CD1c-positive myeloid dendritic cell (primary cell): Measurements from ENCODE around the gene RHOH.

Experiments used
- DNase-seq: peaks from one replicate; pipeline ENCODE4 v3.0.0-alpha.2; 2016; ENCODE audit errors: extremely low spot score

Gene RHOH

DNA sequence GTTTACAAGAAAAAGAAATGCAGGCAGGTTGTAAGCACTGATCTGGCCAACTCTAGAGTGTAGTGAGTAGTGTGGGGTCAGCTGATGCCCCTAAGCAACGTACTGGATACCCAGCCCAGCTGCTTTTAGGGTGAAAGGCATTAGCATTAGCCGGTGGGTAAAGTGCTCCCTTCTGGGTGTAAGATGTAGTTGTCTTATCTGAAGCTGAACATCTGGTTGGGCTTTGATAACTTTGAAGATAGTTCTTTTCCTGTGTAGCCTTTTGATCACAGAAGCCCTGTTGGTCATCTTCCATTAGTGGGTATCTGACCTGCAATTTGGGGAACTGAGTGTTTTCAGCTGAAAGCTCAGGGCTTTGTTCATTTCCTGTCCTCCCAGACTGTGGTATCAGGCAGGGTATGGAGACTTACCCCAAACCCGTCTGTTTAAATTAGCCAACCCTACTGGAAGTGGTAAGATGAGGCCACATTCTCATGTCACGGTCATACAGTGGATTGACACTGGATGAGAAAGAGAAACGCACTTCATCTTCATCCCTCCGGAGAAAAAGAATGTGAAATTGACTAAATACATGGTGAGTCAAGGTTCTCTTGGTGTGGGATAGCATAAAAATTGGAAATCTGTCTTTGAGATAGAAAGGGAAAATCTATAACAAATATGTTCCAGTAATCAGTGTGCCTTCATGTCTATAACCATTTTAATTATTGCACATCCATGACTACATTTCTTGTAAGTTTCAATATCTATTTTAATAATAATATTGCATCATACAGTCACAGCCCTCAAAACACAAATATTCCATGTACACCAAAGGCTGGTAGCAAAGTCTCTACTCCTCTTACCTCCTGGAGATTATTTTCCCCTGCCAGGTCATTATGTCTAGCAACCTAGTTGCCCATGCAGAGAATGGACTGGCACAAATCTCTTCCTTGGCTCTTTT lies 8.7 kb downstream of the RHOH start:
- DNase-seq: peak; percentile 76

DNA sequence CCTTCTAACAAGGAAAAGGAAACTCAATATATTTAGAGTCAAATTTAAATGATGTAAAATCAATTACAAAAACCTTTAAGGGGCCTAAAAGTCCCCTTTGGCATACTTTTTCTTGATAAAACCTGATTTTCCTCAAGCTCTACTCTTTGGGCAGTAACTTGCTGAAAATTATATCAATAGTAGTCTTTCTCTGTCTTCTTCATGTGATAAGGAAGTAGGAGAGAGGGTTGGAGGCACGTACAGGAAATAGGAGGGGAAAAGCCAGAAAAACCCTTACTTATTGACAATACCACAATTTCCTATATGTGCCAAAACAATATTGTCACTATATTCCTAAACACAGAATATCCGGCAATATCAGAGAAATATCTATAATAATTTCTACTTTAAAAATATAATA lies 9.6 kb downstream of the RHOH start:
- DNase-seq: no peak

- no peak for DNase-seq
These were observed 12.6 kb downstream of the RHOH start for GRCh38 chr4:40209401-40209800.

- DNase-seq: no peak
These were observed 13.9 kb downstream of the RHOH start for GRCh38 chr4:40210776-40211175.

DNA sequence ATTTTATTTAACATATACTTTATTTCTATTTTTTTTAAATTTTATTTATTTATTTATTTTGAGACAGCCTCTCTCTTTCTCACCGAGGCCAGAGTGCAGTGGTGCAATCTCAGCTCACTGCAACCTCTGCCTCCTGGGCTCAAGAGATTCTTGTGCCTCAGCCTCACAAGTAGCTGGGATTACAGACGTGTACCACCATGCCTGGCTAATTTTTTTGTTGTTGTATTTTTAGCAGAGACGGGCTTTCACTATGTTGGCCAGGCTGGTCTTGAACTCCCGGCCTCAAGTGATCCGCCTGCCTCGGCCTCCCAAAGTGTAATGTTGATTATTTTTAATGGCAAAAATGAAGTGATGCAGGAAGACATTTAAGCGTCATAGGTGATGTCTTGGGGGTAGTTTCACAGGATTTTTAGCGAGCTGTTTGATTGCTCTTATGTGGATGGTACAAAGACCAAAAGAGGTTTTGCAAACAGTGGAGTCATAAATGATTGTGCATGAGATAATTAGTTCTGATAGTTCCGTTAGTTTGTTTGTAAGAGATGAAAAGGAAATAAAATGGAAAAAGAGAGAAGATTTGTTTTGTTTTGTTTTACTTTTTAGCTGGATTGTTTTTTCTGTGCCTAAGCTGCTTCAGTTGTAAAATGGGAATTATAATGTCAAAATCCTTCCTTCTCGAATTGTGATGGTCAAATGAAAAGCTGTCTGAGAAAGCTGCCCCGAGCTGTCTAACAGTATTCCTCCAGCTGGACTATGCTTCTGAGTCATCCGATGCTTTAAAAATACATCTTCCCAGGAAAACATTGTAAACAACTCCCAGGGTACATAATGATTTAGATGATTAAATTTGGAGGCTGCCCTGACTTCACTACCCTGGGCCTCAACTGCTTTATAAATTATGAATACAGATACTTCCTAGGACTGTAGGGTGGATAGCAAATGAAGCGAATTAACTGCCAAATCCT lies 14.7 kb downstream of the RHOH start:
- no peak for DNase-seq

DNA sequence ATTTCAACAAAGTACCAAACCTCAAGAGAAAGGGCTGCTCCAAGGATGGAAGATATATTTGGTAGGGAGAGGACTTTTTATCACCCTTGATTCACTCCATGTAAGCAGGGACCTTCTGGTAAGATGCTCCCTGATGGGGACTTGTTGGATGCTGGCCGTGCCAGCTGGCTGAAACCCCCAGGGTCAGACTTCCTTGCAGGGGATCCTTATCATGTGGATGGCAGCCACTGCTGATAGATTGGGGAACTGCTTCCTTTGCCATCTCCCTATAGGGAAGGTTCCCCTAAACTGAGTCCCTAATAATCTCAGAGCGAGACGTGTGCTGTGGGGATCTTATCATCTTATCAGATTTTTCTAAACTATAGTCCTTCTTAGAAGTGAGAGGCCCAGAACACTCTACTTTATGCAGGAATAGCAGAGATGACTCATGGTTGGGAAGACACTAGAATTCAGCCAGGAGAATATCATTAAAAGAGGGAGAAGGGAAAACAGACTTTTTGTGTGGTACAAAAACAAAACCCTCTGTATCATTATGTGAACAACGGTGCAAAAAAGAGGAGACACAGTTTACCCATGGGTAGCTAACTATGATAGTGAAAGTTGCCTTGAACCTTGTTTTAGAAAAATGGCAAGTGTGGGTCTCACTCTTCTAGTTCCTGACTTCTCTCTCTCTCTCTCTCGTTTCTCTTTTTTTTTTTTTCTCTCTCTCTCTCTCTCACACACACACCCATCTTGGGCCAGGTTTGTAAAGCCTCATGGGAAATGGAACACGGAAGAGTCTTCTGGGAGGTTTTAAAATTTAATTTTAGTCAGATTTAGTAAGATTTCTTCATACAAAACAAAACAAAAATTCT lies 16.1 kb downstream of the RHOH start:
- no peak for DNase-seq

DNA sequence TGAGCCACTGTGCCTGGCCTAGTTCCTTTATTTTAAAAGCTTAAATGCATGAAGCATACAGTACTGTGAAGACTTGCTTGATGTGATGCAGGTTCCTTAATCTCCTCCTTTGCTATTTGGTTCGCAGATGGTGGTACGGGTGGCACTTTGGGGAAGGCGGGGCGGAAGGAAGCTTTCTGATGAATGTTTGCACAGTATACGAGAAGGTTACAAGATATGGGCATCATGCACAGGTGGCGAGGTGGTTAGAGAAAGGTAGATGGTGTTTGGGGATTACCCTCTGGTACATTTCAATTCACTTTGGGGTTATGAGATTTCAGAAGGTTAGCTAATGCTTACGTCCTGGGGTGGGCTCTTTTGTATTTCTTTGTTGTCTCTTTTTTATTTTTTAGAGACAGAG lies 17.2 kb downstream of the RHOH start:
- DNase-seq: no peak

DNA sequence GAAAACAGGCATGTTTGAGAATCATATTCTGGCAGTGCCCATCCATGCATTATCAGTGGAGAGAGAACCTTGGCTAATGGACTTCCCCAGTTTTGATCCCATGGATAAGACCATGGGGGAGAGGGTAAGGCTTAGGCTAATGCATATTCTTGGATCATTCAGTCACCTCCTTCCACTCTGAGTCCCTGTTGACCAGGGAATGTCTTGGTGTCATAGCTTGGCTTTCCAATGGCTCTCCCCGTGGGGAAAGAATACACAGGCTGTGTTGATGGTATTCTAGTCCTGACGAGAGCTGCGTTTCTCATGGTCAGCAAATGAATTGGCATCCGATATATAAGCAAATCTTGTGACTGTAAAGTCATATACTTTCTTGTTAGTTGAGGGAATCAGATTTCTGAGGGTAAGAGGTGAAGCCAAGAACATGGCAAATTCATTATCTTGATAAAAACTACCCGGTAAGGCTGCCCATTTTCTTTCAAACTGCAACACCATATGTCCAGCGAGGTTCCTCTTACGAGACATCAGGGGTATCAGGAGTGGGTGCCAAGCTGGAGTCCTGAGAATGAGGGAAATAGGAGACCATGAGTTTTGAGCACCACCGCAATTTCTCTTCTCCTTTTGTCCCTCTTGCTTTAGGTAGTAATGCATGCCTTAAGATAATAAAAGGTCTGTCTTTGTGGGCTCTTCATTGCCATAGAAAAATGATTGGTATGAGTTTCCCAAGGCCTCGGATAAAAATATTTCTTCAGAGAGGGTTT lies 18.0 kb downstream of the RHOH start:
- no peak for DNase-seq

DNA sequence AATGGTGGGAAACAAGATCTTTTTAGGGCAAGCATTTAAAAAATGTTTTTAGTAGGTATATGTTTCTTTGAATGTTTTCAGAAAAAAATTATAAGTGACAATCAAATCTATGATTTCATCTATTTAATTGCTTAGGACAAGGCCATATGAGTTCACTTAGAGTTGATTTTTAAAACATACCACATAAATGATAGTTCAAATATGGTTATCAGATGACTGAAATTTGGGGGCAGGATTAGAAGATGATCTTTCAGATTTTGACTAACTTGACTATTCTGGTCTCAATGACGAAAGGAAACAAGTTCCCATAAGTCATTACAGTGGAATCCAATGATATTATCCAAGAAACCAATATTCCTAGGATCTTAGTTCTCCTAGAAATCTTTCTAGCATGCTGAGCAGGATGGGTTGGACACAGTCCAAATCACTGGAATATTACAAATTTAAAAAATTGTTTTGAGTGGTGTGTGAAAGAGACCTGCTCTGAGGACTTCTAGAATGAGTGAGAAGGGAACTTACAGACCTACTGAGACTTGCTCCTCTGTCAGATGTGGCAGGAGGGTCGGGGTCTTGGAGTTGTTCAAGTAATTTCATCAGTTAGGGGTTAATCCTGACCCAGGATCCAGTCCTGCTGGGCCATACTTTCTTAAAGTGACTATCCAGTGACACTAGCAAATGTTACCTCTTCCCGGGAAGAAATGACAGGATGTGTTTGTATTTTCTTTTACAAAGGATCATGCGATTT lies 20.0 kb downstream of the RHOH start:
- no peak for DNase-seq

DNA sequence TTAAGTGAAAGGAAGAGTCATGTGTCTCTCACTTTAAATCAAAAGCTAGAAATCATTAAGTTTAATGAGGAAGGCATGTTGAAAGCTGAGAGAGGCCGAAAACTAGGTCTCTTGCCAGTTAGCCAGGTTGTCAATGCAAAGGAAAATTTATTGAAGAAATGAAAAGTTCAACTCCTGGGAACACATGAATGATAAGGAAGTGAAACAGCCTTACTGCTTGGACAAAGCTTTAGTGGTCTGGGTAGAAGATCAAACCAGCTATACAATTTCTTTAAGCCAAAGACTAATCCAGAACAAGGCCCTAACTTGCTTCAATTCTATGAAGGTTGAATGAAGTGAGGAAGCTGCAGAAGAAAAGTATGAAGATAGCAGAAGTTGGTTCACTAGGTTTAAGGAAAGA lies 24.9 kb downstream of the RHOH start:
- no peak for DNase-seq

DNA sequence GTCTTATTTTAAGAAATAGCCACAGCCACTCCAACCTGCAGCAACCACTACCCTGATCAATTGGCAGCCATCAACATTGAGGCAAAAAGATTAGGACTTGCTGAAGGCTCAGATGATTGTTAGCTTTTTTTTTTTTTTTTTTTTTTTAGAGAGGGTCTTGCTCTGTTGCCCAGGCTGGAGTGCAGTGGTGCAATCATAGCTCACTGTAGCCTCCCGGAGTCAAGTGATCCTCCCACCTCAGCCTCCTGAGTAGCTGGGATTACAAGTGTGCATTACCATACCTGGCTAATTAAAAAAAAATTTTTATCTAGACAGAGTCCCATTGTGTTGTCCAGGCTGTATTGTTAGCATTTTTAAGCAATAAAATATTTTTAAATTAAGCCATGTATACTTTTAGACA lies 26.5 kb downstream of the RHOH start:
- DNase-seq: no peak

DNA sequence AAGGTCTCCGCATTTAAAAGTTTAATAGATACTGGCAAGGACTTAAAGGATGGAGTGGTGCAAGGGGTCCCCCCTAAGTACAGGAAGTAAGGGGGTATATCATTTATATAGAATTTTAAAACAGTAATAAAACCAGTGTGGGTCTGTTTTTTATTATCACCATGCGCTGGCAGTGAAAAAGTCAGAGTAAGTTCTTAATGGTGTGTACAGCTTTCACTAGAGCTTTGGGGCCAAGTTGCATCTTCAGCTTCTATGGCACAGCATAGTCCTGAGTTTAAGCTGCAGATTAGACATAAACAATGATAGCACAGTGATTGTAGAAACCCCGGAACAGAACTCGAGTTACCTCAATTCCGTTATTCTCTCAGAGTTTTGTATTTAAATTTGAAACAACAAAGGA lies 27.6 kb downstream of the RHOH start:
- no peak for DNase-seq

- DNase-seq: no peak
These were observed 28.7 kb downstream of the RHOH start for GRCh38 chr4:40225497-40225896.

- no peak for DNase-seq
These were observed 30.5 kb downstream of the RHOH start for GRCh38 chr4:40227284-40227683.

- DNase-seq: peak; percentile 23
These were observed 31.9 kb downstream of the RHOH start for GRCh38 chr4:40228497-40229365.

DNA sequence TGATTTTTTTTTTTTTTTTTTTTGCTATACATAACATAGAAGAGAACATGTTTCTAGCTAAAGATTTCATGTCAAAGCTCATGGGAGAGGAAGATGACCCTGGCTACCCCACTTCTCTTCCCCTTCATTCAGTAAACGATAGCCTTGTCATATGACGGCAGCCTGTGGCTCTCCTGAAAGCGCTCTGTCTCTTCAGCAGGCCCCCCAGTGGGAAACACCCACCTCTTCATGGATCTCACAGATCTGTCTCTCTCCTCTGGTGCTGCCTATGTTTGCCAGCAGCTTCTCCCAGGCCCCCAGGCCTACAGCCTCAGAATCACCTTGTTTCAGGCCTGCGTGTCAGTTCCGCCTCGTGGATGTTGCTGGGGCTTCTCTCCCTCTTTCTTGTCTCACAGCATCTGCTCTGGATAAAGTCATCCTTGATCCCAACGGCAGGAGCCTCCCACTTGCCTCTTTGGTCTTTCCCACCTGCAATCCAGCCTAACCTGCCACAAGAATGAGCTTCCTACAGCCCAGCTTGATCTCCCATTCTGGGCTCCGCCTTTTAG lies 34.6 kb downstream of the RHOH start:
- no peak for DNase-seq

DNA sequence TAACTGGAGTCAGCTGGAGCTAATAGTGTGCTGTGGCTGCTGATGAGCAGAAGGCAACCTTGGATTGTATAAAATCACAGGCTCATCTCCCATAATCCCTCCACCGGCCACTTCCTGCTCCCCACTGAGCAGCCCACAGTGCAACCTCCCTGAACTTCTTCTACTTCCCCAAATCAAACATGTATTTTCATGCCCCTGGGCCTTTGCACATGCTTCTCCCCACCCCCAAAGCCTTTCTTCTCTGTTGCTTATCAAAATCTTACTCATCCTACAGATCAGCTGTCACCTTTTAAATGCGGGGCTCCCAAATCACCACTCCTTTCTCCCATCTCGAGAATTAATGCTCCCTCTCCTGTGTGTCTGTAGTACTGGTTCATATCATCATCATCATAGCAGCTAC lies 35.8 kb downstream of the RHOH start:
- no peak for DNase-seq

- no peak for DNase-seq
These were observed 36.4 kb downstream of the RHOH start for GRCh38 chr4:40233227-40233626.

DNA sequence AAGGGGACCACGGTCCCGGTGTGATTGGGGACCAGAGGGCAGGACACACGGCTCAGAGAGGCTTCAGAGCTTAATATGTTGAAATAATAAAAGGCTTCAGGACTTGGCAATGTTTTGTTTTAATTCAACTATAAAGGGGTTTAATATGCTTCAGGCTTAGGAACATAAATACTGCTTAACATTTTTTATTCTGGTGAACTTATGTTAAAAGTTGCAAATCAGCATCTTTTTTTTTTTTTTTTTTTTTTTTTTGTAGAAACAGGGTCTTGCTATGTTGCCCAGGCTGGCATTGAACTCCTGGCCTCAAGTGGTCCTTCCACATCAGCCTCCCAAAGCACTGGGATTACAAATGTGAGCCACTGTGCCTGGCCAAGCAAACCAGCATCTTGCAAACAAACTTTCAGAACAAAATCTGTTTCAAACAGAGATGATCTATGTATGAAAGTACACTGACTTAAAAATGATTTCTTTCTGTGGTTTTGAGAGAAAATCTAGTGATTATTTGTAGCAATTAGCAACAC lies 37.7 kb downstream of the RHOH start:
- DNase-seq: no peak
